IPS-15b (cell line): ENCODE results near the gene LYRM4.

Experiments
- H3K27me3 ChIP-seq: one replicate; pipeline ENCODE4 v1.6.1; 2013; ENCODE audit warnings: low read length; ENCODE audit not compliant: control insufficient read depth, insufficient read depth
- H3K36me3 ChIP-seq: one replicate; pipeline ENCODE4 v1.6.1; 2013; ENCODE audit warnings: low read length; ENCODE audit not compliant: control insufficient read depth, insufficient read depth
- H3K4me1 ChIP-seq: one replicate; pipeline ENCODE4 v1.6.1; 2013; ENCODE audit warnings: mild to moderate bottlenecking, low read length; ENCODE audit not compliant: control insufficient read depth, insufficient read depth
- H3K4me3 ChIP-seq: one replicate; pipeline ENCODE4 v1.5.1; 2013; ENCODE audit warnings: low read depth, low read length
- H3K9ac ChIP-seq: one replicate; pipeline ENCODE4 v1.6.1; 2013; ENCODE audit warnings: low read depth, mild to moderate bottlenecking, low read length
- H3K9me3 ChIP-seq: one replicate; pipeline ENCODE4 v1.6.1; 2013; ENCODE audit warnings: mild to moderate bottlenecking, low read length; ENCODE audit not compliant: control insufficient read depth, insufficient read depth

Gene LYRM4

GRCh38 chr6:5257400-5257799 lies 3.4 kb downstream of the LYRM4 start:
- no peaks in the 10 kb centered on the region for H3K4me1 ChIP-seq
- H3K9me3 ChIP-seq, result no peaks in the 10 kb centered on the region
- no peaks in the 10 kb centered on the region for H3K27me3 ChIP-seq
- H3K4me3 ChIP-seq, result no peak overlapping the region
- H3K36me3 ChIP-seq, result peaks cover 7% of the 10 kb centered on the region
- no peak overlapping the region for H3K9ac ChIP-seq

GRCh38 chr6:5256952-5257351 lies 3.8 kb downstream of the LYRM4 start:
- Histone ChIP-seq H3K9me3 (no peaks in the 10 kb centered on the region), H3K36me3 (peaks cover 7% of the 10 kb centered on the region), H3K27me3 (no peaks in the 10 kb centered on the region), H3K4me1 (no peaks in the 10 kb centered on the region), H3K4me3 (no peak overlapping the region), H3K9ac (no peak overlapping the region)

GRCh38 chr6:5250911-5251310 lies 9.8 kb downstream of the LYRM4 start:
- H3K4me1 ChIP-seq, result no peaks in the 10 kb centered on the region
- no peaks in the 10 kb centered on the region for H3K36me3 ChIP-seq
- no peak overlapping the region for H3K9ac ChIP-seq
- H3K9me3 ChIP-seq, result no peaks in the 10 kb centered on the region
- no peak overlapping the region for H3K4me3 ChIP-seq
- no peaks in the 10 kb centered on the region for H3K27me3 ChIP-seq

- no peak overlapping the region for H3K4me3 ChIP-seq
- H3K4me1 ChIP-seq, result no peaks in the 10 kb centered on the region
- H3K27me3 ChIP-seq, result no peaks in the 10 kb centered on the region
- H3K9ac ChIP-seq, result no peak overlapping the region
- no peaks in the 10 kb centered on the region for H3K36me3 ChIP-seq
- H3K9me3 ChIP-seq, result no peaks in the 10 kb centered on the region
These were observed 10.3 kb downstream of the LYRM4 start for GRCh38 chr6:5250451-5250850.

GRCh38 chr6:5249451-5250122 lies 11.2 kb downstream of the LYRM4 start:
- Histone ChIP-seq H3K36me3 (no peaks in the 10 kb centered on the region), H3K4me3 (no peak overlapping the region), H3K9ac (no peak overlapping the region), H3K27me3 (no peaks in the 10 kb centered on the region), H3K4me1 (no peaks in the 10 kb centered on the region), H3K9me3 (no peaks in the 10 kb centered on the region)

GRCh38 chr6:5248302-5249098 lies 12.2 kb downstream of the LYRM4 start:
- Histone ChIP-seq H3K36me3 (no peaks in the 10 kb centered on the region), H3K4me1 (no peaks in the 10 kb centered on the region), H3K27me3 (no peaks in the 10 kb centered on the region), H3K4me3 (no peak overlapping the region), H3K9me3 (no peaks in the 10 kb centered on the region), H3K9ac (no peak overlapping the region)

GRCh38 chr6:5247201-5247600 lies 13.5 kb downstream of the LYRM4 start:
- no peak overlapping the region for H3K4me3 ChIP-seq
- H3K4me1 ChIP-seq, result no peaks in the 10 kb centered on the region
- H3K9ac ChIP-seq, result no peak overlapping the region
- no peaks in the 10 kb centered on the region for H3K27me3 ChIP-seq
- H3K9me3 ChIP-seq, result no peaks in the 10 kb centered on the region
- no peaks in the 10 kb centered on the region for H3K36me3 ChIP-seq

- H3K36me3 ChIP-seq, result no peaks in the 10 kb centered on the region
- no peak overlapping the region for H3K4me3 ChIP-seq
- H3K9me3 ChIP-seq, result no peaks in the 10 kb centered on the region
- H3K9ac ChIP-seq, result no peak overlapping the region
- H3K4me1 ChIP-seq, result peaks cover 4% of the 10 kb centered on the region
- no peaks in the 10 kb centered on the region for H3K27me3 ChIP-seq
These were observed 14.3 kb downstream of the LYRM4 start for GRCh38 chr6:5246141-5247097.

- no peak overlapping the region for H3K9ac ChIP-seq
- no peaks in the 10 kb centered on the region for H3K9me3 ChIP-seq
- H3K27me3 ChIP-seq, result no peaks in the 10 kb centered on the region
- no peaks in the 10 kb centered on the region for H3K36me3 ChIP-seq
- H3K4me1 ChIP-seq, result peaks cover 15% of the 10 kb centered on the region
- no peak overlapping the region for H3K4me3 ChIP-seq
These were observed 17.7 kb downstream of the LYRM4 start for GRCh38 chr6:5243069-5243468.

- Histone ChIP-seq H3K4me3 (no peak overlapping the region), H3K4me1 (peaks cover 15% of the 10 kb centered on the region), H3K36me3 (no peaks in the 10 kb centered on the region), H3K9ac (no peak overlapping the region), H3K9me3 (no peaks in the 10 kb centered on the region), H3K27me3 (no peaks in the 10 kb centered on the region)
These were observed 19.5 kb downstream of the LYRM4 start for GRCh38 chr6:5241252-5241651.

GRCh38 chr6:5238336-5238735 lies 22.4 kb downstream of the LYRM4 start:
- Histone ChIP-seq H3K9ac (no peak overlapping the region), H3K4me3 (no peak overlapping the region), H3K36me3 (no peaks in the 10 kb centered on the region), H3K9me3 (no peaks in the 10 kb centered on the region), H3K27me3 (no peaks in the 10 kb centered on the region), H3K4me1 (peaks cover 15% of the 10 kb centered on the region)
